Fibroblast of the aortic adventitia (primary cell): ENCODE data around the gene B3GLCT. TPM values are rescaled to one million over a fixed set of nuclear protein-coding genes. Genes with fewer than 3 reads are reported as not detected.
A peak's percentile ranks its signal among the peaks of the same experiment; 100 is the strongest.

Experiments used
- DNase-seq: peaks from one replicate; pipeline ENCODE4 v3.0.0-alpha.2; 2010; ENCODE audit warnings: low read depth
- H3K4me3 ChIP-seq: 2 replicates; pipeline ENCODE4 v1.5.1; 2011; ENCODE audit warnings: low read depth, mild to moderate bottlenecking, control low read depth, low read length, moderate library complexity
- CTCF ChIP-seq: IDR thresholded peaks from 2 replicates; pipeline ENCODE4 v1.5.1; 2011; ENCODE audit warnings: mild to moderate bottlenecking, low read length, control low read depth, inconsistent platforms; ENCODE audit not compliant: insufficient read depth
- total RNA-seq: library from RNA; depleted of rRNA; stranded (reverse); fragments of >200 nt; gene quantifications from 2 replicates; pipeline ENCODE4 v1.2.3, GENCODE V29; 2012; ENCODE audit warnings: low replicate concordance

Gene B3GLCT
- total RNA-seq, 1 donor, result 11.6 TPM

- no peak for TF ChIP-seq CTCF
- no peak for DNase-seq
- H3K4me3 ChIP-seq, result no peak overlapping the region
Measured at GRCh38 chr13:31320946-31321345, 121.2 kb downstream of the B3GLCT start.

GRCh38 chr13:31321457-31321856 is 121.7 kb downstream of the B3GLCT start:
- no peak for TF ChIP-seq CTCF
- H3K4me3 ChIP-seq, result no peak overlapping the region
- DNase-seq, result no peak

GRCh38 chr13:31322026-31322425 is 122.3 kb downstream of the B3GLCT start:
- DNase-seq, result peak; percentile 71
- no peak for TF ChIP-seq CTCF
- H3K4me3 ChIP-seq, result no peak overlapping the region

GRCh38 chr13:31322702-31323405 is 123.1 kb downstream of the B3GLCT start:
- TF ChIP-seq CTCF, result no peak
- no peak for DNase-seq
- no peak overlapping the region for H3K4me3 ChIP-seq

GRCh38 chr13:31327182-31327860 is 127.5 kb downstream of the B3GLCT start:
- TF ChIP-seq CTCF, result no peak
- no peak overlapping the region for H3K4me3 ChIP-seq
- DNase-seq, result no peak

- no peak overlapping the region for H3K4me3 ChIP-seq
- no peak for TF ChIP-seq CTCF
- DNase-seq, result peak; percentile 23
Measured at GRCh38 chr13:31328549-31329235, 128.9 kb downstream of the B3GLCT start.
